ENCODE results near the gene TMEM175.

TMEM175 gene

DNA sequence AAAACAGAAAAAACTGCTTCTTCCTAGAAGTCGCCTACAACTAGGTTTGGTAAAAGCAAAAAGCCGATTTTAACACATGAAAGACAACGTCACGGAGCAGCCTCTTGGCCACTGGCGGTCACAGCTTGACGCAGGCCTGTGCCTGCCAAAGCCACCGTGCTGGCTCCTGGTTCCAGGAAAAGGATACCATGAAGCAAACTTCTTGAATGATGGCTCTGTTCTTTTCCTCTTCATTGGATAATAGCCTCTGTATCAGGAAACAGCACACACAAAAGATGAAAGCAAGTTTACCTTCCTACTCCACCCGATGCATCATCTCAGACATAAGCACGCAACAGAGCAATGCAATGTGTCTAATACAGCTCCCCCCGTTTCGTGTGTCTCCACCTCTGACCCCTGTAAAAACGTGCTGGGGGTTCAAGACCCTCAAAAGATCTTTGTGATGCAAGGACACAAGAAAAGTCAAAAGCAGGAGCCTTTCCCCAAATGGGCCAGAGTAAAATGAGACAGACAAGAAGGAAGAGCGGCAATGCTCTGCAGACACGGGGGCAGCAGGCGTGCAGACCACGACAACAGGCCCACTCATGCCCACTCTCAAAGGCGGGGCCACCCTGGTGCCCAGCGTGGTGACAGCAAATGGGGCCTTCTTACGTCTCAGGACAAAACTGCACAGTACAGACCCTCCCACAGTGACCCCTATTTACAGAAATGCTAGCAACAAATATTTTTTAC lies 19.5 kb upstream of the TMEM175 start:
- ChIA-PET POLR2A (no interaction called here), CTCF (no interaction called here)
- Histone ChIP-seq H3K4me1 (ENCODE audit: control insufficient read depth, insufficient read depth, low read length) (no peaks in the 10 kb centered on the region), H3K36me3 (ENCODE audit: control insufficient read depth in 2 of 2, insufficient read depth in 1 of 2, low read length in 2 of 2) (peaks cover 0 to 40% of the 10 kb centered on the region in 2 experiments; a peak in 2 of 3 replicates), H3K9me3 (ENCODE audit: control insufficient read depth, insufficient read depth, low read depth, low read length) (no peaks in the 10 kb centered on the region), H3K4me3 (ENCODE audit: low read depth, low read length) (no peak overlapping the region), H3K27ac (ENCODE audit: extremely low read depth, low read depth, low read length) (no peak overlapping the region)
- TF ChIP-seq, protein P1, sequence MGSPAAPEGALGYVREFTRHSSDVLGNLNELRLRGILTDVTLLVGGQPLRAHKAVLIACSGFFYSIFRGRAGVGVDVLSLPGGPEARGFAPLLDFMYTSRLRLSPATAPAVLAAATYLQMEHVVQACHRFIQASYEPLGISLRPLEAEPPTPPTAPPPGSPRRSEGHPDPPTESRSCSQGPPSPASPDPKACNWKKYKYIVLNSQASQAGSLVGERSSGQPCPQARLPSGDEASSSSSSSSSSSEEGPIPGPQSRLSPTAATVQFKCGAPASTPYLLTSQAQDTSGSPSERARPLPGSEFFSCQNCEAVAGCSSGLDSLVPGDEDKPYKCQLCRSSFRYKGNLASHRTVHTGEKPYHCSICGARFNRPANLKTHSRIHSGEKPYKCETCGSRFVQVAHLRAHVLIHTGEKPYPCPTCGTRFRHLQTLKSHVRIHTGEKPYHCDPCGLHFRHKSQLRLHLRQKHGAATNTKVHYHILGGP (tag by site-specific recombination; IDR thresholded peaks at IDR 0.05): no peak
- TF ChIP-seq ZNF776 (tag by site-specific recombination; IDR thresholded peaks at IDR 0.05; ENCODE audit: borderline replicate concordance) (no peak), ZFP41 (tag by site-specific recombination; IDR thresholded peaks at IDR 0.05; ENCODE audit: borderline replicate concordance) (no peak), ZNF529 (tag by site-specific recombination; IDR thresholded peaks at IDR 0.05; ENCODE audit: insufficient replicate concordance) (no peak), ZNF239 (tag by site-specific recombination; IDR thresholded peaks at IDR 0.05) (no peak), ZSCAN23 (tag by site-specific recombination; IDR thresholded peaks at IDR 0.05) (no peak)

DNA sequence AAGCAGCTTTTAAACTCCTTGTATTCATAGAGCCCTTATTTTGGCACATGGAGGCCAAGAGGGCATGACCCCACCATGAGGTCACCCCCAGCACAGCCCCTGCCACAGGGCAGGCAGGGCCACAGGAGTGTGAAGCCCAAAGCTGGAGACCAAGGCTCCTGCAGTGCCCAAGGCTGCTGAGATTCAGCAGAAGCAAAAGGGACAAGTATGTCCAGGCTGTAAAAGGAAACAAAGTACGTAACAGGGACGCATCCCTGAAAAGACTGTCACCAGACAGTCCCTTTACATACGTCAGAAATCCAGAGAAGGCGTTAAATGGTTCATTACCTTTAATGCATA lies 19.0 kb upstream of the TMEM175 start:
- CTCF ChIA-PET: no interaction called here
- no peak overlapping the region for H3K27ac ChIP-seq (ENCODE audit: extremely low read depth, low read depth, low read length)
- H3K9me3 ChIP-seq (ENCODE audit: control insufficient read depth, insufficient read depth, low read depth, low read length): no peaks in the 10 kb centered on the region
- POLR2A ChIA-PET: no interaction called here
- no peak overlapping the region for H3K4me3 ChIP-seq (ENCODE audit: low read depth, low read length)
- peaks cover 0 to 40% of the 10 kb centered on the region in 2 experiments; a peak in 2 of 3 replicates for H3K36me3 ChIP-seq (ENCODE audit: control insufficient read depth in 2 of 2, insufficient read depth in 1 of 2, low read length in 2 of 2)
- no peaks in the 10 kb centered on the region for H3K4me1 ChIP-seq (ENCODE audit: control insufficient read depth, insufficient read depth, low read length)
- TF ChIP-seq ZNF747 (tag by site-specific recombination; IDR thresholded peaks at IDR 0.05) (no peak), ZNF549 (tag by site-specific recombination; IDR thresholded peaks at IDR 0.05) (no peak), ZNF433 (tag by site-specific recombination; IDR thresholded peaks at IDR 0.05; ENCODE audit: low read depth) (no peak), ZNF777 (tag by site-specific recombination; IDR thresholded peaks at IDR 0.05; ENCODE audit: borderline replicate concordance) (no peak), OVOL3 (tag by site-specific recombination; IDR thresholded peaks at IDR 0.05) (no peak), KLF10 (tag by site-specific recombination; IDR thresholded peaks at IDR 0.05) (no peak), MEIS1 (CRISPR knock-in tag; IDR thresholded peaks at IDR 0.05; ENCODE audit: borderline replicate concordance) (no peak), ZNF2 (tag by site-specific recombination; IDR thresholded peaks at IDR 0.05) (no peak), ZNF521 (tag by site-specific recombination; IDR thresholded peaks at IDR 0.05) (no peak), ZBTB7A (tag by site-specific recombination; IDR thresholded peaks at IDR 0.05; ENCODE audit: low read depth) (no peak), ZNF221 (tag by site-specific recombination; IDR thresholded peaks at IDR 0.05; ENCODE audit: borderline replicate concordance) (no peak), ZNF596 (tag by site-specific recombination; IDR thresholded peaks at IDR 0.05) (no peak), ZNF24 (tag by site-specific recombination; IDR thresholded peaks at IDR 0.05) (no peak)
- TF ChIP-seq, protein P2, sequence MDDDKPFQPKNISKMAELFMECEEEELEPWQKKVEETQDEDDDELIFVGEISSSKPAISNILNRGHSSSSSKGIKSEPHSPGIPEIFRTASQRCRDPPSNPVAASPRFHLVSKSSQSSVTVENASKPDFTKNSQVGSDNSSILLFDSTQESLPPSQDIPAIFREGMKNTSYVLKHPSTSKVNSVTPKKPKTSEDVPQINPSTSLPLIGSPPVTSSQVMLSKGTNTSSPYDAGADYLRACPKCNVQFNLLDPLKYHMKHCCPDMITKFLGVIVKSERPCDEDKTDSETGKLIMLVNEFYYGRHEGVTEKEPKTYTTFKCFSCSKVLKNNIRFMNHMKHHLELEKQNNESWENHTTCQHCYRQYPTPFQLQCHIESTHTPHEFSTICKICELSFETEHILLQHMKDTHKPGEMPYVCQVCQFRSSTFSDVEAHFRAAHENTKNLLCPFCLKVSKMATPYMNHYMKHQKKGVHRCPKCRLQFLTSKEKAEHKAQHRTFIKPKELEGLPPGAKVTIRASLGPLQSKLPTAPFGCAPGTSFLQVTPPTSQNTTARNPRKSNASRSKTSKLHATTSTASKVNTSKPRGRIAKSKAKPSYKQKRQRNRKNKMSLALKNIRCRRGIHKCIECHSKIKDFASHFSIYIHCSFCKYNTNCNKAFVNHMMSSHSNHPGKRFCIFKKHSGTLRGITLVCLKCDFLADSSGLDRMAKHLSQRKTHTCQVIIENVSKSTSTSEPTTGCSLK (tag by site-specific recombination; IDR thresholded peaks at IDR 0.05): no peak
- TF ChIP-seq, protein P3, sequence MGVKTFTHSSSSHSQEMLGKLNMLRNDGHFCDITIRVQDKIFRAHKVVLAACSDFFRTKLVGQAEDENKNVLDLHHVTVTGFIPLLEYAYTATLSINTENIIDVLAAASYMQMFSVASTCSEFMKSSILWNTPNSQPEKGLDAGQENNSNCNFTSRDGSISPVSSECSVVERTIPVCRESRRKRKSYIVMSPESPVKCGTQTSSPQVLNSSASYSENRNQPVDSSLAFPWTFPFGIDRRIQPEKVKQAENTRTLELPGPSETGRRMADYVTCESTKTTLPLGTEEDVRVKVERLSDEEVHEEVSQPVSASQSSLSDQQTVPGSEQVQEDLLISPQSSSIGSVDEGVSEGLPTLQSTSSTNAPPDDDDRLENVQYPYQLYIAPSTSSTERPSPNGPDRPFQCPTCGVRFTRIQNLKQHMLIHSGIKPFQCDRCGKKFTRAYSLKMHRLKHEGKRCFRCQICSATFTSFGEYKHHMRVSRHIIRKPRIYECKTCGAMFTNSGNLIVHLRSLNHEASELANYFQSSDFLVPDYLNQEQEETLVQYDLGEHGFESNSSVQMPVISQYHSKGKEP (tag by site-specific recombination; IDR thresholded peaks at IDR 0.05): no peak
- TF ChIP-seq, protein P4, sequence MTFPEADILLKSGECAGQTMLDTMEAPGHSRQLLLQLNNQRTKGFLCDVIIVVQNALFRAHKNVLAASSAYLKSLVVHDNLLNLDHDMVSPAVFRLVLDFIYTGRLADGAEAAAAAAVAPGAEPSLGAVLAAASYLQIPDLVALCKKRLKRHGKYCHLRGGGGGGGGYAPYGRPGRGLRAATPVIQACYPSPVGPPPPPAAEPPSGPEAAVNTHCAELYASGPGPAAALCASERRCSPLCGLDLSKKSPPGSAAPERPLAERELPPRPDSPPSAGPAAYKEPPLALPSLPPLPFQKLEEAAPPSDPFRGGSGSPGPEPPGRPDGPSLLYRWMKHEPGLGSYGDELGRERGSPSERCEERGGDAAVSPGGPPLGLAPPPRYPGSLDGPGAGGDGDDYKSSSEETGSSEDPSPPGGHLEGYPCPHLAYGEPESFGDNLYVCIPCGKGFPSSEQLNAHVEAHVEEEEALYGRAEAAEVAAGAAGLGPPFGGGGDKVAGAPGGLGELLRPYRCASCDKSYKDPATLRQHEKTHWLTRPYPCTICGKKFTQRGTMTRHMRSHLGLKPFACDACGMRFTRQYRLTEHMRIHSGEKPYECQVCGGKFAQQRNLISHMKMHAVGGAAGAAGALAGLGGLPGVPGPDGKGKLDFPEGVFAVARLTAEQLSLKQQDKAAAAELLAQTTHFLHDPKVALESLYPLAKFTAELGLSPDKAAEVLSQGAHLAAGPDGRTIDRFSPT (tag by site-specific recombination; IDR thresholded peaks at IDR 0.05): no peak

All from HEK293 (cell line).